Hematopoietic multipotent progenitor cell treated with erythropoietin and hydrocortisone succinate and interleukin-3 and kit ligand, for 8 days (in vitro differentiated cells): ENCODE results near the gene APEH.

ENCODE experiments used
- DNase-seq: peaks from one replicate; pipeline ENCODE4 v3.0.0-alpha.2; 2015

Gene APEH

GRCh38 chr3:49732597-49732996, 58.4 kb downstream of the APEH start:
- DNase-seq: no peak

GRCh38 chr3:49733551-49733950, 59.4 kb downstream of the APEH start:
- DNase-seq: no peak
